PFSK-1 (cell line): ENCODE measurements around the gene SMCO4.

Experiments
- POLR2AphosphoS5 ChIP-seq: IDR thresholded peaks from 2 replicates; pipeline ENCODE4 v1.6.1; 2012; ENCODE audit warnings: low read depth, mild to moderate bottlenecking, control low read depth, low read length, moderate library complexity
- TAF1 ChIP-seq: IDR thresholded peaks from 2 replicates; pipeline ENCODE4 v1.6.1; 2012; ENCODE audit warnings: low read length, control low read depth, borderline replicate concordance; ENCODE audit not compliant: insufficient read depth

- TF ChIP-seq TAF1 (no peak), POLR2AphosphoS5 (no peak)
Observed at GRCh38 chr11:93494357-93494756, 48.8 kb downstream of the SMCO4 start.
